ENCODE data around the gene GALC. TPM values are rescaled to one million over a fixed set of nuclear protein-coding genes. Genes with fewer than 3 reads are reported as not detected.
A peak's percentile ranks its signal among the peaks of the same experiment; 100 is the strongest.

Gene GALC
- total RNA-seq, 1 experiment from 2014 or later = 14.8 TPM

- no peak for DNase-seq (ENCODE audit: low read depth)
Measured at GRCh38 chr14:87955501-87955900, 37.5 kb downstream of the GALC start.

GRCh38 chr14:87952307-87953094 is 40.5 kb downstream of the GALC start:
- DNase-seq (ENCODE audit: low read depth) = no peak

- DNase-seq (ENCODE audit: low read depth) = peak; percentile 33
Measured at GRCh38 chr14:87944987-87945604, 47.9 kb downstream of the GALC start.

GRCh38 chr14:87940894-87941293 is 52.1 kb downstream of the GALC start:
- no peak for DNase-seq (ENCODE audit: low read depth)

GRCh38 chr14:87940382-87940781 is 52.6 kb downstream of the GALC start:
- no peak for DNase-seq (ENCODE audit: low read depth)

GRCh38 chr14:87935886-87936285 is 57.1 kb downstream of the GALC start:
- no peak for DNase-seq (ENCODE audit: low read depth)

GRCh38 chr14:87935081-87935828 is 57.7 kb downstream of the GALC start:
- no peak for DNase-seq (ENCODE audit: low read depth)

GRCh38 chr14:87934185-87934584 is 58.8 kb downstream of the GALC start:
- peak; percentile 6 for DNase-seq (ENCODE audit: low read depth)

GRCh38 chr14:87916886-87917275 is 76.1 kb downstream of the GALC start:
- DNase-seq (ENCODE audit: low read depth) = no peak

GRCh38 chr14:87916103-87916885 is 76.7 kb downstream of the GALC start:
- no peak for DNase-seq (ENCODE audit: low read depth)

- DNase-seq (ENCODE audit: low read depth) = no peak
Measured at GRCh38 chr14:87908550-87908949, 84.4 kb downstream of the GALC start.

- DNase-seq (ENCODE audit: low read depth) = no peak
Measured at GRCh38 chr14:87901652-87902051, 91.3 kb downstream of the GALC start.

- DNase-seq (ENCODE audit: low read depth) = no peak
Measured at GRCh38 chr14:87901236-87901635, 91.7 kb downstream of the GALC start.

- DNase-seq (ENCODE audit: low read depth) = no peak
Measured at GRCh38 chr14:87899228-87899627, 93.8 kb downstream of the GALC start.

- no peak for DNase-seq (ENCODE audit: low read depth)
Measured at GRCh38 chr14:87898301-87898700, 94.7 kb downstream of the GALC start.

- DNase-seq (ENCODE audit: low read depth) = peak; percentile 31
Measured at GRCh38 chr14:87896393-87897380, 96.3 kb downstream of the GALC start.

GRCh38 chr14:87894920-87895319 is 98.1 kb downstream of the GALC start:
- DNase-seq (ENCODE audit: low read depth) = no peak

GRCh38 chr14:87892763-87893162 is 100.2 kb downstream of the GALC start:
- no peak for DNase-seq (ENCODE audit: low read depth)

GRCh38 chr14:87888136-87888999 is 104.6 kb downstream of the GALC start:
- DNase-seq (ENCODE audit: low read depth) = no peak

- no peak for DNase-seq (ENCODE audit: low read depth)
Measured at GRCh38 chr14:87883750-87884149, 109.2 kb downstream of the GALC start.

Data from RPMI7951 (cell line).